Keratinocyte (primary cell): ENCODE data around the gene FOXRED2.

Experiments
- CTCF ChIP-seq, 3 experiments: IDR thresholded peaks in 1 of 3; conservative IDR thresholded peaks in 1 of 3; optimal IDR thresholded peaks in 1 of 3; 2 replicates in 2 of 3; 3 replicates in 1 of 3; pipeline versions ENCODE3 to v1.5.1; 2011; ENCODE audit warnings: low read length in 3 of 3, mild to moderate bottlenecking in 3 of 3, moderate library complexity in 2 of 3, control low read depth in 1 of 3, inconsistent platforms in 1 of 3; ENCODE audit not compliant: insufficient read depth in 2 of 3; ENCODE audit errors: extremely low read depth in 1 of 3
- EZH2 ChIP-seq: IDR thresholded peaks from one replicate; pipeline ENCODE4 v1.6.1; 2012; ENCODE audit warnings: inconsistent platforms, mild to moderate bottlenecking, low read length, moderate library complexity

GRCh38 chr22:36457688-36458450, 49.0 kb downstream of the FOXRED2 start:
- TF ChIP-seq CTCF (optimal IDR thresholded peaks at IDR 0.05 in 1 of 3, IDR thresholded peaks at IDR 0.05 in 1 of 3, conservative IDR thresholded peaks at IDR 0.05 in 1 of 3; ENCODE audit: extremely low read depth in 1 of 3, insufficient read depth in 2 of 3, low read length in 3 of 3) (no peak), EZH2 (no peak)
